Stimulated activated CD4-positive, alpha-beta T cell treated with anti-CD3 and anti-CD28 coated beads, Interleukin-1b, Interleukin-23, amount 100 ng/mL, for 4 hours (primary cell): ENCODE measurements around the gene USHBP1.

Experiments
- DNase-seq, 2 donors: peaks; one replicate each; pipeline ENCODE4 v3.0.0-alpha.2; 2020; ENCODE audit warnings: low read depth in 2 of 2

USHBP1 gene

GRCh38 chr19:17264641-17264979 is at the start of gene USHBP1:
USHBP1 (minus strand) TSS chr19:17264745; CDS start chr19:17264299, 446 bp downstream.
- no peak for DNase-seq

- no peak for DNase-seq
Measured at GRCh38 chr19:17314007-17314593, 49.6 kb upstream of the USHBP1 start.

- no peak for DNase-seq
Measured at GRCh38 chr19:17312189-17313113, 47.9 kb upstream of the USHBP1 start.

- DNase-seq: no peak
Measured at GRCh38 chr19:17311455-17312188, 47.1 kb upstream of the USHBP1 start.

GRCh38 chr19:17309965-17310461 is 45.5 kb upstream of the USHBP1 start:
- no peak for DNase-seq

- DNase-seq: peak; percentile 89 to 96
Measured at GRCh38 chr19:17309198-17309964, 44.8 kb upstream of the USHBP1 start, which contains the start of gene DDA1. DDA1 (plus strand) TSS chr19:17309563; CDS start chr19:17309655, 92 bp downstream.

- DNase-seq: no peak
Measured at GRCh38 chr19:17307876-17308377, 43.4 kb upstream of the USHBP1 start.

GRCh38 chr19:17306285-17306714 is 41.8 kb upstream of the USHBP1 start:
- DNase-seq: no peak

GRCh38 chr19:17305517-17306284 is 41.2 kb upstream of the USHBP1 start, which contains the start of gene MRPL34:
MRPL34 (plus strand) TSS chr19:17305872; CDS start chr19:17305893, 21 bp downstream.
- peak; percentile 85 to 87 for DNase-seq

GRCh38 chr19:17305216-17305516 is 40.6 kb upstream of the USHBP1 start:
- no peak for DNase-seq

GRCh38 chr19:17304386-17305215 is 40.1 kb upstream of the USHBP1 start:
- DNase-seq: no peak

GRCh38 chr19:17303940-17304267 is 39.4 kb upstream of the USHBP1 start:
- DNase-seq: no peak

- DNase-seq: peak; percentile 87 to 90
Measured at GRCh38 chr19:17303167-17303939, 38.8 kb upstream of the USHBP1 start, which contains the start of gene ABHD8. ABHD8 (minus strand) TSS chr19:17303425; CDS start chr19:17301616, 1,809 bp downstream.

- DNase-seq: no peak
Measured at GRCh38 chr19:17302391-17303166, 38.0 kb upstream of the USHBP1 start.

- no peak for DNase-seq
Measured at GRCh38 chr19:17300992-17301619, 36.6 kb upstream of the USHBP1 start.

GRCh38 chr19:17296976-17297375 is 32.4 kb upstream of the USHBP1 start:
- DNase-seq: no peak

GRCh38 chr19:17296273-17296672 is 31.7 kb upstream of the USHBP1 start:
- DNase-seq: no peak
